NCI-H146 treated with DMSO at 0.1 percent for 48 hours (cell line): ENCODE data around the gene ASB16.

Experiments
- DNase-seq: peaks from one replicate; lab custom pipeline; 2025; ENCODE audit not compliant: unreplicated experiment; lab: John Stamatoyannopoulos, UW

Gene ASB16

GRCh38 chr17:44221084-44221861 lies 50.8 kb downstream of the ASB16 start:
- DNase-seq = peak; percentile 76

DNA sequence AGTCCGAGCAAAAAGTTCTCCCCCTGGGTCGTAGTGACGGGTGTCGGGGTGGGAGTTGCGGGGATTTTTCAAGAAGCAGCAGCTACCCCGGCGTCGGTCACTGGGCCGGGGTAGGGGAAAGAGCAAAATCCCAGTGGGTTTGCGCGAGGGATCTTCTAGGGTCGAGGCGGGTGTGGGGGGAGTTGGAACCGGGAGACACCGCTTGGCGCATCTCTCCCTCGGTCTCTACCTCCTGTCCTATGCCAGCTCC lies 51.3 kb downstream of the ASB16 start:
- no peak for DNase-seq

GRCh38 chr17:44222112-44222869 lies 51.8 kb downstream of the ASB16 start:
- peak; percentile 65 for DNase-seq

DNA sequence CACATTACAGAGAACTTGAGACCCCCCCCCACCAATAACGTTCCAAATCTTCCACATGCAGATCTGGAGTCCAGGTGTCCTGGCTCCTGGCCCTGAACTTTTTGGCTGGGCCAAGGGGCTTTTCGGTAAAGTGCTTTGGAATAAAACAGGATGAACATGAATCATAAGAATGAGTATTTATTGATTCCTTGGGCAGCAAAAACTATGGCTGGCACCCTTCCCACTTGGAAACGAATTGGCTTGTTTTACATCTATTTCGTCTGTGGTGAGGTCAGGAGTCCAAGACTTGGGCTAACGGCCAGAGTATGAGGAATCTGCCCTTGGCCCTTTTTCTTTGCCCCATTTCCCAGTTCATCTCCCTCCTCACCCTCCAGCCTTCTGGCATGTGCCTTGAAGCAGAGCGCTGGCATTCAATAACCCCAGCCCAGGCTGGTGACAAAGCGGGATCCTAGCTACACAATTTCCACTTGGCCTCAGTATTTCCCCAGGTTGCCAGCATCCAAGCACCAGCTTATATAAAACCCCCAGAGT lies 53.1 kb downstream of the ASB16 start:
- no peak for DNase-seq
